Globus pallidus (tissue), 1 donor: ENCODE data around the gene PADI3.

Source experiments
- DNase-seq: peaks from one replicate; pipeline ENCODE4 v3.0.0-alpha.2; 2015; ENCODE audit warnings: low spot score

PADI3 gene

GRCh38 chr1:17214876-17215544 is 33.9 kb upstream of the PADI3 start:
- no peak for DNase-seq

- no peak for DNase-seq
Observed at GRCh38 chr1:17215545-17215890, 33.4 kb upstream of the PADI3 start.

- DNase-seq = no peak
Observed at GRCh38 chr1:17216078-17216477, 32.8 kb upstream of the PADI3 start.

- no peak for DNase-seq
Observed at GRCh38 chr1:17217607-17218006, 31.3 kb upstream of the PADI3 start.

- DNase-seq = no peak
Observed at GRCh38 chr1:17218939-17219338, 30.0 kb upstream of the PADI3 start.

GRCh38 chr1:17220287-17220686 is 28.6 kb upstream of the PADI3 start:
- no peak for DNase-seq

GRCh38 chr1:17222557-17222956 is 26.3 kb upstream of the PADI3 start:
- no peak for DNase-seq

GRCh38 chr1:17224434-17224833 is 24.5 kb upstream of the PADI3 start:
- DNase-seq = no peak

GRCh38 chr1:17225140-17225539 is 23.8 kb upstream of the PADI3 start:
- no peak for DNase-seq

- DNase-seq = no peak
Observed at GRCh38 chr1:17227358-17227915, 21.5 kb upstream of the PADI3 start.

- DNase-seq = no peak
Observed at GRCh38 chr1:17228619-17229018, 20.3 kb upstream of the PADI3 start.

GRCh38 chr1:17229379-17229778 is 19.5 kb upstream of the PADI3 start:
- no peak for DNase-seq

GRCh38 chr1:17230106-17230505 is 18.8 kb upstream of the PADI3 start:
- DNase-seq = no peak

GRCh38 chr1:17230671-17231310 is 18.1 kb upstream of the PADI3 start:
- no peak for DNase-seq

GRCh38 chr1:17232759-17233661 is 15.9 kb upstream of the PADI3 start:
- no peak for DNase-seq

- peak; percentile 69 for DNase-seq
Observed at GRCh38 chr1:17233675-17234320, 15.1 kb upstream of the PADI3 start.

GRCh38 chr1:17234405-17234804 is 14.5 kb upstream of the PADI3 start:
- DNase-seq = no peak

- no peak for DNase-seq
Observed at GRCh38 chr1:17235135-17235885, 13.6 kb upstream of the PADI3 start.

- peak; percentile 78 for DNase-seq
Observed at GRCh38 chr1:17236779-17237560, 11.9 kb upstream of the PADI3 start.

GRCh38 chr1:17237561-17237903 is 11.4 kb upstream of the PADI3 start:
- DNase-seq = no peak

GRCh38 chr1:17239420-17239819 is 9.5 kb upstream of the PADI3 start:
- DNase-seq = peak; percentile 54
